ENCODE results near the gene NUAK1.

- no peak for TF ChIP-seq GLIS3 (CRISPR knock-in tag; IDR thresholded peaks at IDR 0.05)
- TF ChIP-seq PATZ1 (CRISPR knock-in tag; IDR thresholded peaks at IDR 0.05; ENCODE audit: borderline replicate concordance), result no peak
- TF ChIP-seq SNAI2 (CRISPR knock-in tag; IDR thresholded peaks at IDR 0.05), result no peak
- no peak for TF ChIP-seq ZFP3 (CRISPR knock-in tag; IDR thresholded peaks at IDR 0.05)
- TF ChIP-seq ZNF565 (CRISPR knock-in tag; conservative IDR thresholded peaks at IDR 0.05; ENCODE audit: low read depth), result no peak
- no peak for TF ChIP-seq RARB (CRISPR knock-in tag; IDR thresholded peaks at IDR 0.05)
- no peak for TF ChIP-seq ZC3H10 (CRISPR knock-in tag; IDR thresholded peaks at IDR 0.05)
- no peak for TF ChIP-seq ZFP30 (CRISPR knock-in tag; IDR thresholded peaks at IDR 0.05)
- TF ChIP-seq ARNTL (CRISPR knock-in tag; IDR thresholded peaks at IDR 0.05; ENCODE audit: borderline replicate concordance, low read depth), result no peak
- TF ChIP-seq ISL1 (CRISPR knock-in tag; IDR thresholded peaks at IDR 0.05), result no peak
Measured at GRCh38 chr12:106040521-106040920, 98.2 kb downstream of the NUAK1 start.

All from SK-N-SH treated with all-trans-retinoic acid at 6 μM for 48 hours (cell line).